ENCODE data around the gene ZNF516.

Gene ZNF516

GRCh38 chr18:76380127-76380729 is 114.8 kb downstream of the ZNF516 start:
- Histone ChIP-seq H3K9me2 (replicated peaks; ENCODE audit: control insufficient read depth, low read length) (no peaks in the 10 kb centered on the region), H3K4me1 (ENCODE audit: control insufficient read depth, low read length) (0 out of 2 replicates have a peak, but pooled peaks cover 3% of the 10 kb centered on the region), H3F3A (ENCODE audit: control insufficient read depth, insufficient read depth) (no peaks in the 10 kb centered on the region), H3K4me3 (ENCODE audit: low read length) (no peak overlapping the region), H4K20me1 (ENCODE audit: control insufficient read depth, insufficient read depth, low read depth, low read length) (peaks cover 2% of the 10 kb centered on the region; the same call in 1 of the 2 replicates), H3K36me3 (ENCODE audit: control insufficient read depth, low read length) (0 out of 2 replicates have a peak, but pooled peaks cover 3% of the 10 kb centered on the region), H3K4me2 (ENCODE audit: low read length) (no peak overlapping the region), H3K9me3 (ENCODE audit: control insufficient read depth, insufficient read depth, low read length) (no peaks in the 10 kb centered on the region), H3K27ac (ENCODE audit: low read depth, low read length) (no peak overlapping the region), H3K79me2 (ENCODE audit: control insufficient read depth, low read length) (peaks cover 17% of the 10 kb centered on the region), H3K27me3 (ENCODE audit: control insufficient read depth, low read length) (no peaks in the 10 kb centered on the region)
- TF ChIP-seq EZH2phosphoT487 (IDR thresholded peaks at IDR 0.05; ENCODE audit: borderline replicate concordance, low read length) (no peak), CTCF (IDR thresholded peaks at IDR 0.05; ENCODE audit: low read depth, low read length, poor library complexity, severe bottlenecking) (no peak)

- H3K4me3 ChIP-seq (ENCODE audit: low read length) = no peak overlapping the region
- H3F3A ChIP-seq (ENCODE audit: control insufficient read depth, insufficient read depth) = no peaks in the 10 kb centered on the region
- H3K36me3 ChIP-seq (ENCODE audit: control insufficient read depth, low read length) = 0 out of 2 replicates have a peak, but pooled peaks cover 3% of the 10 kb centered on the region
- H3K9me3 ChIP-seq (ENCODE audit: control insufficient read depth, insufficient read depth, low read length) = no peaks in the 10 kb centered on the region
- TF ChIP-seq EZH2phosphoT487 (IDR thresholded peaks at IDR 0.05; ENCODE audit: borderline replicate concordance, low read length) (no peak), CTCF (IDR thresholded peaks at IDR 0.05; ENCODE audit: low read depth, low read length, poor library complexity, severe bottlenecking) (no peak)
- H3K9me2 ChIP-seq (replicated peaks; ENCODE audit: control insufficient read depth, low read length) = no peaks in the 10 kb centered on the region
- H3K79me2 ChIP-seq (ENCODE audit: control insufficient read depth, low read length) = peaks cover 16% of the 10 kb centered on the region
- H3K4me1 ChIP-seq (ENCODE audit: control insufficient read depth, low read length) = peaks cover 10% of the 10 kb centered on the region
- H4K20me1 ChIP-seq (ENCODE audit: control insufficient read depth, insufficient read depth, low read depth, low read length) = peaks cover 5% of the 10 kb centered on the region; the same call in 1 of the 2 replicates
- H3K4me2 ChIP-seq (ENCODE audit: low read length) = no peak overlapping the region
- no peak overlapping the region for H3K27ac ChIP-seq (ENCODE audit: low read depth, low read length)
- H3K27me3 ChIP-seq (ENCODE audit: control insufficient read depth, low read length) = no peaks in the 10 kb centered on the region
Measured at GRCh38 chr18:76379226-76380126, 115.6 kb downstream of the ZNF516 start.

- Histone ChIP-seq H3K36me3 (ENCODE audit: control insufficient read depth, low read length) (0 out of 2 replicates have a peak, but pooled peaks cover 3% of the 10 kb centered on the region), H4K20me1 (ENCODE audit: control insufficient read depth, insufficient read depth, low read depth, low read length) (peaks cover 7% of the 10 kb centered on the region; the same call in 1 of the 2 replicates), H3K4me2 (ENCODE audit: low read length) (no peak overlapping the region), H3K27me3 (ENCODE audit: control insufficient read depth, low read length) (no peaks in the 10 kb centered on the region), H3K27ac (ENCODE audit: low read depth, low read length) (no peak overlapping the region), H3K9me2 (replicated peaks; ENCODE audit: control insufficient read depth, low read length) (no peaks in the 10 kb centered on the region), H3K4me3 (ENCODE audit: low read length) (no peak overlapping the region), H3K9me3 (ENCODE audit: control insufficient read depth, insufficient read depth, low read length) (no peaks in the 10 kb centered on the region), H3F3A (ENCODE audit: control insufficient read depth, insufficient read depth) (no peaks in the 10 kb centered on the region), H3K4me1 (ENCODE audit: control insufficient read depth, low read length) (peaks cover 12% of the 10 kb centered on the region), H3K79me2 (ENCODE audit: control insufficient read depth, low read length) (peaks cover 24% of the 10 kb centered on the region)
- TF ChIP-seq CTCF (IDR thresholded peaks at IDR 0.05; ENCODE audit: low read depth, low read length, poor library complexity, severe bottlenecking) (no peak), EZH2phosphoT487 (IDR thresholded peaks at IDR 0.05; ENCODE audit: borderline replicate concordance, low read length) (no peak)
Measured at GRCh38 chr18:76378526-76379215, 116.4 kb downstream of the ZNF516 start.

All from DOHH2 (cell line).